ENCODE measurements around the gene XRCC1.

DNA sequence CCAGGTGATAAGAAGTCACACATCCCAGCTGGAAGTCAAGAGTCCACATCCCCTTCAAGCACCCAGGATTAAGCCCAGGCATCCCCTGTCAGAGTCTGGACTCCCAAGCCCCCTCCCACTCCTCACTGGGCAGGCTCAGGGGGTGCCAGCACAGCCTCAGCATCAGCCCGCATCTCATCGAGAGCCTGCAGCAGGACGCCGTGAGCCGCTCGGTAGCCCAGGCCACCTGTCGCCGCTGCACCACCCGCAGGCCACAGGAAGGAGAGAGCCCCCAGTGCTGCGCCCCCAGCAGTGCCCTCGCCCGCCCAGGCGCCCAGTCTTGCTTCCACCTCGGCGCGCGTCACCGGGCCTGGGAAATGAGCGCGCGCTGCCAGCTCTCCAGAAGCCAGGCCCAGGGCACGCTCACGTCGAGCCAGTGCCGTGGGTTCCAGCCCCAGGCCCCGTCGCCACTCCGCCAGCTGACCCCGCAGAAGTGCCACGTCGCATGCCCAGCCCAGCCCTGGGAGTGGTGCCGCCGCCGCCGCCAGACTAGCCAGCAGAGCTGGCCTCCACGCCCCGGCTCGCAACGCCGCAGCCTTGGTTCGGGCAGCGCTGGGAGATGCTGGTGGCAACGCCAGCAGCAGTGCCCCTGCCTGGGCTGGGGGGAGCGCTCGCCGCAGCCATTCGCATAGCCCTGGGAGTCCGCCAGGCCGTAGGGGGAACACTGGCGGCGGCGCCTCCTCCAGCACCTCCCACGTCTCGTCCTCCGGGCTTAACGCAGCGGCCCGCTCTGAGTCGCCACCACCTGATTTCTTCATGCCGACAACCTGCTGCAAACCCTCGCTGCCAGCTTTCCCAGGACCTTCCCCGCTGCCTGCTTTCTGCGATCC, 16.8 kb upstream of the XRCC1 start:
- TF ChIP-seq, protein P1, sequence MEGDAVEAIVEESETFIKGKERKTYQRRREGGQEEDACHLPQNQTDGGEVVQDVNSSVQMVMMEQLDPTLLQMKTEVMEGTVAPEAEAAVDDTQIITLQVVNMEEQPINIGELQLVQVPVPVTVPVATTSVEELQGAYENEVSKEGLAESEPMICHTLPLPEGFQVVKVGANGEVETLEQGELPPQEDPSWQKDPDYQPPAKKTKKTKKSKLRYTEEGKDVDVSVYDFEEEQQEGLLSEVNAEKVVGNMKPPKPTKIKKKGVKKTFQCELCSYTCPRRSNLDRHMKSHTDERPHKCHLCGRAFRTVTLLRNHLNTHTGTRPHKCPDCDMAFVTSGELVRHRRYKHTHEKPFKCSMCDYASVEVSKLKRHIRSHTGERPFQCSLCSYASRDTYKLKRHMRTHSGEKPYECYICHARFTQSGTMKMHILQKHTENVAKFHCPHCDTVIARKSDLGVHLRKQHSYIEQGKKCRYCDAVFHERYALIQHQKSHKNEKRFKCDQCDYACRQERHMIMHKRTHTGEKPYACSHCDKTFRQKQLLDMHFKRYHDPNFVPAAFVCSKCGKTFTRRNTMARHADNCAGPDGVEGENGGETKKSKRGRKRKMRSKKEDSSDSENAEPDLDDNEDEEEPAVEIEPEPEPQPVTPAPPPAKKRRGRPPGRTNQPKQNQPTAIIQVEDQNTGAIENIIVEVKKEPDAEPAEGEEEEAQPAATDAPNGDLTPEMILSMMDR (conservative IDR thresholded peaks at IDR 0.05) = no peak
- TF ChIP-seq EZH2 (IDR thresholded peaks at IDR 0.05; ENCODE audit: low read depth) = no peak
